HG03439 (cell line): Measurements from ENCODE around the gene STAC3.

ENCODE experiments used
- ATAC-seq: cut with Tn5 transposase; IDR thresholded peaks from one replicate; pipeline ENCODE4 v1.9.1; 2021; ENCODE audit warnings: mild to moderate bottlenecking, moderate library complexity; ENCODE audit not compliant: unreplicated experiment

STAC3 gene

DNA sequence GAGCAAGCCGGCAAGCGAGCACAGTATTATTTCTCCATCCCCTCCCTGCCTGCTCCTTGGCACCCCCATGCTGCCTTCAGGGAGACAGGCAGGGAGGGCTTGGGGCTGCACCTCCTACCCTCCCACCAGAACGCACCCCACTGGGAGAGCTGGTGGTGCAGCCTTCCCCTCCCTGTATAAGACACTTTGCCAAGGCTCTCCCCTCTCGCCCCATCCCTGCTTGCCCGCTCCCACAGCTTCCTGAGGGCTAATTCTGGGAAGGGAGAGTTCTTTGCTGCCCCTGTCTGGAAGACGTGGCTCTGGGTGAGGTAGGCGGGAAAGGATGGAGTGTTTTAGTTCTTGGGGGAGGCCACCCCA, 38.3 kb downstream of the STAC3 start:
- no peak for ATAC-seq

DNA sequence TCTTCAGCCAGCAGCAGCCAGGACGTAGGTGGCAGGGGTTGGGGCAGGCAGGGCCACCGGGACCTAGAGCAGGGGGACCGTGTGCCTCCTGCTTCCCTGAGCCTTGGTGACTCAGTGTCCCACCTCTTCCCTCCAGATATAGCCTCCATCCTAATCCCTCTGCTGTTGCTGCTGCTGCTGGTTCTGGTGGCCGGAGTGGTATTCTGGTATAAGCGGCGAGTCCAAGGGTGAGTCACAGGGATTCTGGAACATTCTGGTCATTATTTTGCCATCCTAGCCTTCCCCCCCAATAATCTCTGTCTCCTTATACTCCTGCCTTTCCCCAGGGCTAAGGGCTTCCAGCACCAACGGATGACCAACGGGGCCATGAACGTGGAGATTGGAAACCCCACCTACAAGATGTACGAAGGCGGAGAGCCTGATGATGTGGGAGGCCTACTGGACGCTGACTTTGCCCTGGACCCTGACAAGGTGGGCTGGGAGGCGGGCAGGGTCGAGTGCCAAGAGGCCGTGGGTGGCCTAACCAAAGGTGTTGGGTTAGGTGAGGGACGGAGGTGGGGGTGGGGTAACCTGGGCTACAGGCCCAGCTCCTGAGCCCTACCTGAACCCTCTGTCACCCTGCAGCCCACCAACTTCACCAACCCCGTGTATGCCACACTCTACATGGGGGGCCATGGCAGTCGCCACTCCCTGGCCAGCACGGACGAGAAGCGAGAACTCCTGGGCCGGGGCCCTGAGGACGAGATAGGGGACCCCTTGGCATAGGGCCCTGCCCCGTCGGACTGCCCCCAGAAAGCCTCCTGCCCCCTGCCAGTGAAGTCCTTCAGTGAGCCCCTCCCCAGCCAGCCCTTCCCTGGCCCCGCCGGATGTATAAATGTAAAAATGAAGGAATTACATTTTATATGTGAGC, 38.9 kb downstream of the STAC3 start:
- no peak for ATAC-seq

DNA sequence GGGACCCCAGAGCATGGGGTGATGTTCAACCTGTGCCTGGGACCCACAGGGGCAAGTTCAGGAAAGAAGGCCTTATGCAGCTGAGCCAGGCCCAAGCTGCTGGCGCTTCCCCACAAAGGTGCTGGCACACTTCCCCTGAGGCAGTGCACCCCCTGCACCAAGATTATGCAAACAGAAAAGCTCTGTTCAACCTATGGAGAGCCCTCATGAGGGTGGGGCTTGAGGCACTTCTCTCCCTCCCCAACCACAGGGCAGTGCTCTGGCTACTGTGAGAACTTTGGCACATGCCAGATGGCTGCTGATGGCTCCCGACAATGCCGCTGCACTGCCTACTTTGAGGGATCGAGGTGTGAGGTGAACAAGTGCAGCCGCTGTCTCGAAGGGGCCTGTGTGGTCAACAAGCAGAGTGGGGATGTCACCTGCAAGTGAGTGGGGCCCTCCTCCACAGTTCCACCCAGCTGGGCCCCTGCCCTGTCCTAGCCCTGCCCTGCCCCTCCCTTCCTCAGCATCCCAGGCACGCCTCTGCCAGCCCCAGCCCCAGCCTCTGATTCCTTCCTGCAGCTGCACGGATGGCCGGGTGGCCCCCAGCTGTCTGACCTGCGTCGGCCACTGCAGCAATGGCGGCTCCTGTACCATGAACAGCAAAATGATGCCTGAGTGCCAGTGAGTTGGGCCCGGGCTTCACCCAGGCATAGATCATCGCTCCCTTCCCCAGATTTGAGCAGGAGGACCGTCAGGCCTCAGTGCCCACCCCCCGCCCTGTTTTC, 39.9 kb downstream of the STAC3 start:
- ATAC-seq, result no peak

DNA sequence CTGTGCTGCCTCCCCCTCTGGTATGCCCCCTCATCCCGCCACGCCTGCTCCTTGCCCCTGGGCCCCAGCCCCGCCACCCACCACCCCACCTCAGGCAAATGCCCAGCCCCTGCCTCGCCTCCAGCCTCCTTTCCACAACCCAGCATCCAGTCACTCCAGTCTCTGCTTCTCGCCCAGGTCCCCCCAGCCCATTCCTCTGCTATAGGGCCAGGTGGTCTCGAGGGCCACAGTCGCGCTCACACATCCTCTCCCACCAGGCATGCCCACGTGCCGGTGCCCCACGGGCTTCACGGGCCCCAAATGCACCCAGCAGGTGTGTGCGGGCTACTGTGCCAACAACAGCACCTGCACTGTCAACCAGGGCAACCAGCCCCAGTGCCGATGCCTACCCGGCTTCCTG, 40.5 kb downstream of the STAC3 start:
- ATAC-seq, result no peak

DNA sequence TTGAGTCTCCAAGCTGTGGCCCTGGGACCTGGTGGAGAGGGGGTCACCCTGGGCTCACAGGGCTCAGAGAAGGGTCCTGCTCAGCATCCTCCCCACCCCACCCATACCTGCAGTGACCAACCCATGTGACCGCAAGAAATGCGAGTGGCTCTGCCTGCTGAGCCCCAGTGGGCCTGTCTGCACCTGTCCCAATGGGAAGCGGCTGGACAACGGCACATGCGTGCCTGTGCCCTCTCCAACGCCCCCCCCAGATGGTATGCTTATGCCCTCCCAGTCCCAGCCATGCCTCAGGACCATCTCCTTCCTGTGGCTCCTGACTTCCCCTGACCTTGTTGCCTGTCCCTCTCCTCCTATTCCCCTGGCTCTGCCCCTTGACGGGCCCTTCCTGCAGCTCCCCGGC, 41.1 kb downstream of the STAC3 start:
- ATAC-seq, result no peak

DNA sequence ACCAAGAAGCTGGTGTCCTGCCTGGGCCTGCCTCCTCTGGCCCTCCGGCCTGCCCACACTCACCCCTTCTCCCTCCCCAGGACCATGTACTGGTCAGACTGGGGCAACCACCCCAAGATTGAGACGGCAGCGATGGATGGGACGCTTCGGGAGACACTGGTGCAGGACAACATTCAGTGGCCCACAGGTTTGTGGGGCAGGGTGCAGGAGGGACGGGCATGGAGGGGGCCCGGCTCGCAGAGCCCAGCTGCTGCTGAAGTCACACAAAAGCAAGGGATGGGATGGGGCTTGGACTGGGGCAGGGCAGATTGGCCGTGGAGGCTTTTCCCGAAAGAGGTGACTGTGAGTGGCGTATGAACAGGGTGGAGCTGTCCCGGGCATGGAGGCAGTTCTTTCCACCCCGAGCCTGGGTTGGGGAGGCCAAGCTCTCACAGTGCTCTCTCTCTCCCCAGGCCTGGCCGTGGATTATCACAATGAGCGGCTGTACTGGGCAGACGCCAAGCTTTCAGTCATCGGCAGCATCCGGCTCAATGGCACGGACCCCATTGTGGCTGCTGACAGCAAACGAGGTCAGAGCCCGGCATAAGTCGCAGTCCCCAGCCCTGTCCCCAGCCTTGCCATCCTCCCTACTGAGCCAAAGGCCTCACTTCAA, 42.2 kb downstream of the STAC3 start:
- ATAC-seq, result no peak

DNA sequence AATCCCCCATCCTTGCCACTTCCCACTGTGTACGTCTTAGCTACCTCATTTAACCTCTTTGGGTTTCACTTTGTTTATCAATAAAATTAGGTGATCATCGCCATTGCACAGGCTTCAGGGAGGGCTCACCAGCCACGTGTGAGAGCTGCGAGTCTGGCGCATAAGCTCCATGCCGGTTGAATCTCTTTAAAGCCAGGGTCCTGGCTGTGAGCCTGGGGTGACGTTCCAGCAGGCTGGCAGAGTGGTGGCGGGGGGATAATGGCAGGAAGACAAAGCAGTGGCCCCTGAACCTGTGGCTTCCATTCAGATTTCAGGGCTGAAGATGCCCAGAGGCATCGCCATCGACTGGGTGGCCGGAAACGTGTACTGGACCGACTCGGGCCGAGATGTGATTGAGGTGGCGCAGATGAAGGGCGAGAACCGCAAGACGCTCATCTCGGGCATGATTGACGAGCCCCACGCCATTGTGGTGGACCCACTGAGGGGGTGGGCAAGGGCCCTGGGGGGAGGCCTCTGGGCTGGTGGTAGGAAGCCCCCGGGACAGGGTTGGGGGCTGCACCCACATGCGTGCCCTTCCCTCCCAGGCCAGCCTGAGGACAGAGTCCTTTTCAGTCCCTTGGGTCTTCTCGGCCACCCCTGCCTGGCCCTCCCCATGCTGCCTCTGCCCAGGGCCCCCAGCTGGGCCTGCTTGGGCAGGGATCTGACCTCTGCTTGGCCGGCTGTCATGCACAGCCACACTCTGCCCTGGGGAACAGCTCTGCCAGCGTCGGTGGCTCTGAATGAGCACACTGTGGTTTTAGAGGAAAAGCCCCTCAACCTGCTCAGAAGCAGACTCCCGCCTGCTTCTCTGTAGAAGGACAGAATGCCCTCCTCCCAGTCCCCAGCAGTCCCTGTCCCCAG, 43.0 kb downstream of the STAC3 start:
- ATAC-seq, result no peak

DNA sequence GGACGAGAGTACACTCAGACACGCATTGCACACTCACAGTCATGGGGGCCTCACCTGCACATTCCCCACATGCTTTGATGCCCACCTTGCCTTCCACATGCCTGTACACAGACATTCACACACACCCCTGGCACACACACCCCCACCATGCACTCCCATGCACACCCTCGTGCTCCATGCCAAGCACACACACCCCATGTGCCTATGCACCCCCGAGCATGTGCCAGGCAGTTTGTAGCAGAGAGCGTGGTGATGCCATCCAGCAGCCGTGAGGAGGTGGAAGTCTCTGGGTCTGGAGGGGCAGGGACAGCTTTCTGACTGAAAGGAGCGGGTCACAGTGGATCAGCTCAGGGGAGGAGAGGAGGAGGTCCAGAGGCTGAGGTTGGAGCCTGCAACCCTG, 45.1 kb downstream of the STAC3 start:
- ATAC-seq, result no peak

DNA sequence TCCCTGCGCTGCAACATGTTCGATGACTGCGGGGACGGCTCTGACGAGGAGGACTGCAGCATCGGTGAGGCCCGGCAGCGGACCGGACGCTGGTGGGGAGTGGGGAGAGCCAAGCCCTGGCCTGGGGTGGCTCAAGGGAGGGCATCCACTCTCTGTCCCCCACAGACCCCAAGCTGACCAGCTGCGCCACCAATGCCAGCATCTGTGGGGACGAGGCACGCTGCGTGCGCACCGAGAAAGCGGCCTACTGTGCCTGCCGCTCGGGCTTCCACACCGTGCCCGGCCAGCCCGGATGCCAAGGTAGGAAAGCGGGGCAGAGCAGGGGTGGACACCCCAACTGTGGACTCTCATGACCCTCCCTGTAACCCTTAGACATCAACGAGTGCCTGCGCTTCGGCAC, 45.8 kb downstream of the STAC3 start:
- no peak for ATAC-seq

DNA sequence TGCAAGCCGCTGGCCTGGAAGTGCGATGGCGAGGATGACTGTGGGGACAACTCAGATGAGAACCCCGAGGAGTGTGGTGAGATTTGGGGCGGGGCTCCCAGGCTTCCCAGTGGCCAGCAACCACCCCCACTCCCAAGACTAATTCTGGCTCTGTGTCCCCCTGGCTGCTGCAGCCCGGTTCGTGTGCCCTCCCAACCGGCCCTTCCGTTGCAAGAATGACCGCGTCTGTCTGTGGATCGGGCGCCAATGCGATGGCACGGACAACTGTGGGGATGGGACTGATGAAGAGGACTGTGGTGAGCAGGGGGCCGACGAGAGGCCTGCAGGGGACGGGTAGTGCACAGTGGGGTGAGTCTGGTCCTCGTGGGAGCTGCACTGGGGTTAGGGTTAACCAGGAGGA, 46.5 kb downstream of the STAC3 start:
- no peak for ATAC-seq

DNA sequence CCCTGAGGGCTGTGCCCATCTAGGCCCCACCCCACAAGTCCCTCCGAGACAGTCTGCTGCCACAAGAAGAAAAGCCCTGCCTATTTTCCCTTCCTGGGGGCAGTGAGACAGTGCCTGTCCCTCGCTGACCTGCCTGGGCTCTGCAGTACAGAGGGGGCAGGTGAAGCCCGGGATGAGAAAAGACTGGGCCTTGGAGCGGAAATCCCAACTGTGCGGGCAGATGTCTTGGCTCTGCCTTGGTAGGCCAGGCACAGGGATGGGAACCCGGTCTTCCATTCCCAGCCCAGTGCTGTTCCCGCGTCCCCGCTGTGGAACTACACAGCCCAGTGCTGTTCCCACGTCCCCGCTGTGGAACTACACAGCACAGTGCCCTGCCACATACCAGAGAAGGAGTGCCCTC, 47.2 kb downstream of the STAC3 start:
- no peak for ATAC-seq

DNA sequence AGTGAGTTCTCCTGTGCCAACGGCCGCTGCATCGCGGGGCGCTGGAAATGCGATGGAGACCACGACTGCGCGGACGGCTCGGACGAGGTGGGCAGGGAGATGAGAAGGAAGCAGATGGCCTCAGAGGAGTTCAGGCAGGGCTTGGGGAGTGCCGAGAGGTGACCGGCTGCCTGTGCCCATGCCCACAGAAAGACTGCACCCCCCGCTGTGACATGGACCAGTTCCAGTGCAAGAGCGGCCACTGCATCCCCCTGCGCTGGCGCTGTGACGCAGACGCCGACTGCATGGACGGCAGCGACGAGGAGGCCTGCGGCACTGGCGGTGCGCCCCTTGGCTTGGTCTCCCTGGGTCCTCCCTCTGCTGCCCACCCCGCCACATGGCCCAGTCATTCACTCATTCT, 47.8 kb downstream of the STAC3 start:
- no peak for ATAC-seq

DNA sequence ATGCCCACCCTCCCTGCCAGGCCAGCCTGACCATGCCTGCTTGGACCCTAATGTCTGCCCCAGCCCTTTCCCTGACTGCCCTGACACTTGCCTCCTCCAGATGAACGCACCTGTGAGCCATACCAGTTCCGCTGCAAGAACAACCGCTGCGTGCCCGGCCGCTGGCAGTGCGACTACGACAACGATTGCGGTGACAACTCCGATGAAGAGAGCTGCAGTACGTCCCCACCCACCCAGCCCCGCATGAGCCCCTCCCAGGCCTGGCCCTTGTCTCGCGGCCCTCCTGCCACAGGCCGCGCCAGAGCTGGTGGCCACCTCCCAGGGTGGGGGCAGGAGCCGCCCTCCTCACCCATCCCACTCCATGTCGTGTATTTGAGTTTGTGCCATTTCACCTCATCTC, 48.7 kb downstream of the STAC3 start:
- ATAC-seq, result no peak

DNA sequence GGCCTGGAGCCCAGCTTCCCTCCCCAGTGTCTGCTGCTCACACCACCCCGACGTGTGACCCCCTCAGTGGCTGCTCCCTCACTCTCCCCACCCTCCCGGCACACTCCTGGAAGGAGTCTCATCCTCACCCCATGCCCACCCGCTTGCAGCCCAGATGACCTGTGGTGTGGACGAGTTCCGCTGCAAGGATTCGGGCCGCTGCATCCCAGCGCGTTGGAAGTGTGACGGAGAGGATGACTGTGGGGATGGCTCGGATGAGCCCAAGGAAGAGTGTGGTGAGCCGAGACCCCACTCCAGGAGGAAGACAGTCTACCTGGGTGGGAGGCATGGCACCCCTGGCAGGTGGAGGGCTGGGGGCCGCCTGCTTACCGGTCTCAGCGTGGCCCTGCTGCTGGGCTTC, 49.4 kb downstream of the STAC3 start:
- ATAC-seq, result no peak

DNA sequence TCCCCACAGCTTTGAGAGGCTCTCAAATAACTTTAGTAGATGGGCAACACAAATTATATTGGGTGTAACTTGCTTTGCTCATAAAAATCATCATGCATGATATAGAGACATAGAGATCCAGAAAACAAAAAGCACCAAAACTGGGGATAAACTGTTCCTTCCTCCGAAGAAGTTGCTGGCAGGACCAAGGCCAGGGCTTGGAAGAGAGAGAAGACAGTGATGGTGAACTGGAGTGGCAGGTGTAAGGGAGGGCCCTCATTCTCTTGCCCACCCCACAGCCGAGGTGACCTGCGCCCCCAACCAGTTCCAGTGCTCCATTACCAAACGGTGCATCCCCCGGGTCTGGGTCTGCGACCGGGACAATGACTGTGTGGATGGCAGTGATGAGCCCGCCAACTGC, 49.8 kb downstream of the STAC3 start:
- ATAC-seq, result no peak

DNA sequence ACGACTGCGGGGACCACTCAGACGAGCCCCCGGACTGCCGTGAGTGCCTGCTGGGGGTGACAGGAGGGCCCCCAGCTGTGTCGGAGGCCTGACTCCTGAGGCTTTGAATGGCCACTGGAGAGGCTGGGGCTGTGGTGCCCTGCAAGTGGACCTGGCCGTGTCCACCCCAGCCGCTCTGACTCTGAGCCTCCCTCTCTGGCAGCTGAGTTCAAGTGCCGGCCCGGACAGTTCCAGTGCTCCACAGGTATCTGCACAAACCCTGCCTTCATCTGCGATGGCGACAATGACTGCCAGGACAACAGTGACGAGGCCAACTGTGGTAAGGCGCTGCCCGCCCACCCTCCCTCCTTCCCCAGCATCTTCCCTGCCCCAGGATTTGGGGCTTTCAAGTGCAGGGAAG, 50.5 kb downstream of the STAC3 start:
- ATAC-seq, result no peak

DNA sequence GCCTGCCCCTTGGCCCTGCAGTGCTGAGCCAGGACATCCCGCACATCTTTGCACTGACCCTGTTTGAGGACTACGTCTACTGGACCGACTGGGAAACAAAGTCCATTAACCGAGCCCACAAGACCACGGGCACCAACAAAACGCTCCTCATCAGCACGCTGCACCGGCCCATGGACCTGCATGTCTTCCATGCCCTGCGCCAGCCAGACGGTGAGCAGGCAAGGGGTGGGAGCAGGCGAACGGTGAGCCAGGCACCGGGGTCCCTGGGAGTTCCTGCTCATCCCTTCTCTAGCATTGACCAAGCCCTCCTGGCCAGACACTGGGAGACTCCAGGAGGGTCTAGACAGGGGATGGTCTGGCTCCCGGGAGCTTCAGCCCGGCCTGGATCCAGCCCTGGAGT, 51.8 kb downstream of the STAC3 start:
- ATAC-seq, result no peak

DNA sequence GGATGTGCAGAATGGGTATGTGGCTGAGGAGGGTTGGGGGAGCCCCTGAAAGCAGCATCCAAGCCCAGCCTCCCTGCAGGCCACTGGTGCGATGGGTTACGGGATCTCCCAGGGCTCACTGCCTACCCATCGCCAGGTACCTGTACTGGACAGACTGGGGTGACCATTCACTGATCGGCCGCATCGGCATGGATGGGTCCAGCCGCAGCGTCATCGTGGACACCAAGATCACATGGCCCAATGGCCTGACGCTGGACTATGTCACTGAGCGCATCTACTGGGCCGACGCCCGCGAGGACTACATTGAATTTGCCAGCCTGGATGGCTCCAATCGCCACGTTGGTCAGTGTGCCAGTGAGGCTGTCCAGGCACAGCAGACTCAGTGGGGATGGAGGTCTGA, 52.7 kb downstream of the STAC3 start:
- no peak for ATAC-seq

DNA sequence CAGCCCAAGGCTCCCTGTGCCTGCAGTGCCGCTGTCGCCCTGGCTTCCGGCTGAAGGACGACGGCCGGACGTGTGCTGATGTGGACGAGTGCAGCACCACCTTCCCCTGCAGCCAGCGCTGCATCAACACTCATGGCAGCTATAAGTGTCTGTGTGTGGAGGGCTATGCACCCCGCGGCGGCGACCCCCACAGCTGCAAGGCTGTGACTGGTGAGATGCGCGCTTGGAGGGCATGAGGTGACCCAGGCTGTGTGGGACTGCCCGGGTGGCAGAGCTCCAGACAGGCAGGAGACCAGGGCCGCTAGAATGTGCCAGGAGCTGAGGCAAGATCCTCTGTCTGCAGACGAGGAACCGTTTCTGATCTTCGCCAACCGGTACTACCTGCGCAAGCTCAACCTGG, 54.0 kb downstream of the STAC3 start:
- no peak for ATAC-seq

DNA sequence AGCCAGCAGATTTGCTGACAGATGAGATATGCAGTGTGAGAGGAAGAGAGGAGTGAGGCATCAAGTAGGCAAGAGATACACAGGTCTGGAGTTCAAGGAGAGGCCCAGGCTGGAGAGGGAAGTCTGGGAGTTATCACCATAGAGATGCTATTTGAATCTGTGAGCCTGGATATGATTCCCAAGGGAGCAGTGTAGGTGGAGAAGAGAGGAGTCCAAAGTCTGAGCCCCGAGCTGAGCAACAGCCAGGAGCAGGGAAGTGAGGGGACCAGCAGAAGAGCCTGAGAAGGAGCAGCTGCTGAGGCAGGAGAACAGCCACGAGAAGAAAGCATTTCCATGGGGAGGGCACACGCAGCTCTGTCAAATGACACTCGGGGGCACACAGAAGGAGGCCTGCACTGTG, 54.5 kb downstream of the STAC3 start:
- ATAC-seq, result no peak
